ENCODE results near the gene ACLY.

ACLY gene

GRCh38 chr17:41918314-41919164 is at the start of gene ACLY:
ACLY (minus strand) TSS chr17:41918951; CDS start chr17:41913873, 5,078 bp downstream.
- peak; percentile 99 for DNase-seq (ENCODE audit: low spot score)

GRCh38 chr17:41967921-41968578 is 49.3 kb upstream of the ACLY start:
- no peak for DNase-seq (ENCODE audit: low spot score)

- no peak for DNase-seq (ENCODE audit: low spot score)
Measured at GRCh38 chr17:41967141-41967920, 48.6 kb upstream of the ACLY start.

- peak; percentile 96 for DNase-seq (ENCODE audit: low spot score)
Measured at GRCh38 chr17:41966463-41967140, 47.9 kb upstream of the ACLY start, which contains the start of gene CNP. CNP (plus strand) TSS chr17:41966795; CDS start chr17:41966885, 90 bp downstream.

- peak; percentile 84 for DNase-seq (ENCODE audit: low spot score)
Measured at GRCh38 chr17:41965694-41966462, 47.1 kb upstream of the ACLY start.

GRCh38 chr17:41962768-41963434 is 44.1 kb upstream of the ACLY start:
- peak; percentile 83 for DNase-seq (ENCODE audit: low spot score)

- DNase-seq (ENCODE audit: low spot score), result no peak
Measured at GRCh38 chr17:41962111-41962510, 43.4 kb upstream of the ACLY start.

GRCh38 chr17:41959336-41960095 is 40.8 kb upstream of the ACLY start:
- peak; percentile 67 for DNase-seq (ENCODE audit: low spot score)

GRCh38 chr17:41959030-41959335 is 40.2 kb upstream of the ACLY start:
- no peak for DNase-seq (ENCODE audit: low spot score)

- DNase-seq (ENCODE audit: low spot score), result no peak
Measured at GRCh38 chr17:41957869-41958439, 39.2 kb upstream of the ACLY start.

- DNase-seq (ENCODE audit: low spot score), result peak; percentile 33
Measured at GRCh38 chr17:41957031-41957868, 38.5 kb upstream of the ACLY start.

- no peak for DNase-seq (ENCODE audit: low spot score)
Measured at GRCh38 chr17:41956522-41956921, 37.8 kb upstream of the ACLY start.

- DNase-seq (ENCODE audit: low spot score), result no peak
Measured at GRCh38 chr17:41948762-41949460, 30.2 kb upstream of the ACLY start.

- no peak for DNase-seq (ENCODE audit: low spot score)
Measured at GRCh38 chr17:41944943-41945342, 26.2 kb upstream of the ACLY start.

GRCh38 chr17:41943492-41943891 is 24.7 kb upstream of the ACLY start:
- no peak for DNase-seq (ENCODE audit: low spot score)

GRCh38 chr17:41942626-41943373 is 24.0 kb upstream of the ACLY start:
- no peak for DNase-seq (ENCODE audit: low spot score)

GRCh38 chr17:41941168-41941567 is 22.4 kb upstream of the ACLY start:
- DNase-seq (ENCODE audit: low spot score), result no peak

Data from iPS-NIHi11 (cell line).